BLaER1 treated with 17β-estradiol and CSF1 and Interleukin-3, amounts not matched to agents 10 nM and 100 nM (cell line): Measurements from ENCODE around the gene RAB6B.
A peak's percentile ranks its signal among the peaks of the same experiment; 100 is the strongest.

Experiments used
- H3K27ac ChIP-seq, 11 experiments: shearing (Covaris generic); formaldehyde crosslinking; 2 replicates each; pipeline ENCODE4 v1.8.1; 2022
- H3K27me3 ChIP-seq, 11 experiments: shearing (Covaris generic); formaldehyde crosslinking; 2 replicates each; pipeline ENCODE4 v1.8.1; 2022
- H3K36me3 ChIP-seq, 11 experiments: shearing (Covaris generic); formaldehyde crosslinking; 2 replicates each; pipeline ENCODE4 v1.8.1; 2022
- H3K4me1 ChIP-seq, 10 experiments: shearing (Covaris generic); formaldehyde crosslinking; 2 replicates each; pipeline ENCODE4 v1.8.1; 2022
- H3K4me2 ChIP-seq, 11 experiments: shearing (Covaris generic); formaldehyde crosslinking; 2 replicates each; pipeline ENCODE4 v1.8.1; 2022
- H3K4me3 ChIP-seq, 10 experiments: shearing (Covaris generic); formaldehyde crosslinking; 2 replicates each; pipeline ENCODE4 v1.8.1; 2022
- H3K9ac ChIP-seq, 11 experiments: shearing (Covaris generic); formaldehyde crosslinking; 2 replicates each; pipeline ENCODE4 v1.8.1; 2022
- H3K9me3 ChIP-seq, 11 experiments: shearing (Covaris generic); formaldehyde crosslinking; replicated peaks in 1 of 11; 2 replicates each; pipeline ENCODE4 v1.8.1; 2022
- H4K20me1 ChIP-seq, 11 experiments: shearing (Covaris generic); formaldehyde crosslinking; 2 replicates each; pipeline ENCODE4 v1.8.1; 2022
- Cebpa-rat ChIP-seq, 11 experiments: shearing (Covaris generic); IDR thresholded peaks; 2 replicates each; pipeline ENCODE4 v1.8.1; 2022

The RAB6B gene

DNA sequence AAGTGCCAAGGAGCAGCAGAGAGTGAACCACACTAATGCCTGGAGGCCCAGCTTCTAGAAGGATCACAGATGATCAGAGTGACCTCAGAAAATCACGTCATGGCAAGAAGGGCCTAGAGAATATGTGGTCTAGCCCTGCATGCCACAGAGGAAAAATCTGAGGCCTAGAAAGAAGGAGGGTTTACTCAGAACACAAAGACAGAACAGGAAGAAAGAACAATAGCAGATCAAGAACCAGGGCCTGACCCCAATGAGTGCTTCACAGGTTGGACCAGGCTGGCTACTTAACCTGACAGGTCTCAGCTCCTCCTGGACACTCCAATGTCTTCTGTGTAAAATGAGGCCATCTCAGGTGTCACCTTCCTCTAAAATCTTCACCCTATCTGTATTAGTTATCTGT is 14.2 kb downstream of the RAB6B start:
- no peaks in the 10 kb centered on the region for H3K27me3 ChIP-seq
- no peak for TF ChIP-seq Cebpa-rat (IDR thresholded peaks at IDR 0.05)
- H3K36me3 ChIP-seq = no peaks in the 10 kb centered on the region
- no peak overlapping the region for H3K9ac ChIP-seq
- H3K4me3 ChIP-seq = no peak overlapping the region
- H4K20me1 ChIP-seq = no peaks in the 10 kb centered on the region; a peak in 1 of 22 replicates
- no peak overlapping the region for H3K27ac ChIP-seq
- peaks cover 0 to 15% (median 7%) of the 10 kb centered on the region in 10 experiments; a peak in 13 of 20 replicates for H3K4me1 ChIP-seq
- peak overlapping the region in 2 of 11 experiments; percentile 41 to 45; a peak in 3 of 22 replicates for H3K4me2 ChIP-seq
- peaks cover 7 to 22% (median 13%) of the 10 kb centered on the region in 11 experiments; a peak in 18 of 22 replicates for H3K9me3 ChIP-seq

DNA sequence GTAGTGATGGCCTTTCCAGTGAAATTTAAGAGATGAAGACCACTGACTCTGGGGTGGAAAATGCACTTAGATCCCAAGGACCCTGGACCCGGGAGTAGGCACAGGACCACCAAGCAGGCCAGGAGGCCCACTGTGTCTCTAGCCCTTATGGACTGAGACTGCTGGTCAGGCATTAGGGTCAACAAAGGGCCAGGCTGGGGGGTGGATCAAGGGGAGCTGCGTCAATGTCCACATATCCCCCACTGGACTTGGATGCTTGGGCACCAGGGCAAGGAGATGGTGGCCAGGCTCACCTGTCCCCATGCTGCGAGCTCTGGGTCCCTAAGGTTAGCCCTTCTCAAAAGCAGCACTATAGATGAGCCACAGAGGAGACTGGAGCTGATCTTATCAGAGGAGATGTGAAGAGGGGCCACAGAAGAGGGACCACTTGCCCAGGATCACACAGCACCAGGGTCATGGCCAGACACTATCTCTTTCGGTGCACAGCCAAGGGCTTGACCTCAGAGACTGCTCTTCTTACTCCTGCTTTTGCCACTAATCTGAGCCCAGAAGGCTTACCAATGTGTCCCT is 14.7 kb downstream of the RAB6B start:
- no peaks in the 10 kb centered on the region for H3K27me3 ChIP-seq
- no peak overlapping the region for H3K9ac ChIP-seq
- peaks cover 7 to 22% (median 13%) of the 10 kb centered on the region in 11 experiments; a peak in 18 of 22 replicates for H3K9me3 ChIP-seq
- H3K4me1 ChIP-seq = peaks cover 0 to 15% (median 7%) of the 10 kb centered on the region in 10 experiments; a peak in 13 of 20 replicates
- H3K4me2 ChIP-seq = peak overlapping the region in 1 of 11 experiments; percentile 41; a peak in 2 of 22 replicates
- no peak overlapping the region for H3K4me3 ChIP-seq
- H4K20me1 ChIP-seq = no peaks in the 10 kb centered on the region; a peak in 1 of 22 replicates
- no peaks in the 10 kb centered on the region for H3K36me3 ChIP-seq
- TF ChIP-seq Cebpa-rat (IDR thresholded peaks at IDR 0.05) = no peak
- H3K27ac ChIP-seq = no peak overlapping the region

DNA sequence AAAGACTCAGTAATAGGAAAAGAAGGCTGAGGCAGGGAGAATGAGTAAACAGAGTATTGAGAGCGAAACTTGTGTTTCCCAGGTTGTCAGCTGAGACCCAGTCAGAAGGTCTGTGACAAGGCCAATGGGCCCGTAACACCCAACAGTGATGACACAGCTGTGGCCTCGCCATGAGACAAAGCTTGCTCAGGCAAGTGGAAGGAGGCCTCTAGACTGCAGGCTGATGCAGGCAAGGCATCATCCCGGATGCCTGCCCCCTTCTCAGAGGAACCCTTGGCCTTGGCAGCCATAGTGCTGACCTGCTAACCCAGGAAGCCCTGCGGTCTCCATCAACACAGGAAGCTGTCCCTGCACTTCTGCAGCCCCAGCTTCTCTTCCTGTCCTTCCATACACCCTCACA is 15.4 kb downstream of the RAB6B start:
- no peak for TF ChIP-seq Cebpa-rat (IDR thresholded peaks at IDR 0.05)
- Histone ChIP-seq H3K4me2 (peak overlapping the region in 1 of 11 experiments; percentile 26; a peak in 1 of 22 replicates), H3K9ac (no peak overlapping the region), H4K20me1 (no peaks in the 10 kb centered on the region; a peak in 1 of 22 replicates), H3K36me3 (no peaks in the 10 kb centered on the region), H3K4me1 (peaks cover 0 to 15% (median 7%) of the 10 kb centered on the region in 10 experiments; a peak in 13 of 20 replicates), H3K9me3 (peaks cover 7 to 22% (median 13%) of the 10 kb centered on the region in 11 experiments; a peak in 18 of 22 replicates), H3K4me3 (no peak overlapping the region), H3K27me3 (no peaks in the 10 kb centered on the region), H3K27ac (no peak overlapping the region)

DNA sequence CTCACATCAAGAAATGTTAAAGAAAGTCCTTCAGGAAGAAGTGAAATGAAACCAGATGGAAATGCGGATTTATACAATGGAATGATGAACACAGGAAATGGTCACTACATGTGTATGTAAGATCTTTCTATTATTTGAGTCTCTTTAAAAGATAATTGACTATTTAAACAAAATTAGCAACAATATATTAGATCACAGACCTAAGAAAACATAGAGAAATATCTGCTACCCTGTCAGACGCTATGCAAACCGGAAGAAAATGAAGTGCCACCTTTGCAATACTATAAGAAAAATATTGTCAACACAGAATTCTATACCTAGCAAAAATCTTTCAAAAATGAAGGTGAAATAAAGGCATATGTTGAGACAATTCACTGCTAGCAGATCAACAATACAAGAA is 17.2 kb downstream of the RAB6B start:
- Histone ChIP-seq H3K4me1 (peaks cover 0 to 15% (median 7%) of the 10 kb centered on the region in 10 experiments; a peak in 13 of 20 replicates), H3K27ac (no peak overlapping the region), H3K4me3 (no peak overlapping the region), H3K9me3 (peaks cover 7 to 22% (median 13%) of the 10 kb centered on the region in 11 experiments; a peak in 18 of 22 replicates), H4K20me1 (no peaks in the 10 kb centered on the region), H3K4me2 (no peak overlapping the region), H3K27me3 (no peaks in the 10 kb centered on the region), H3K9ac (no peak overlapping the region), H3K36me3 (no peaks in the 10 kb centered on the region)
- no peak for TF ChIP-seq Cebpa-rat (IDR thresholded peaks at IDR 0.05)

DNA sequence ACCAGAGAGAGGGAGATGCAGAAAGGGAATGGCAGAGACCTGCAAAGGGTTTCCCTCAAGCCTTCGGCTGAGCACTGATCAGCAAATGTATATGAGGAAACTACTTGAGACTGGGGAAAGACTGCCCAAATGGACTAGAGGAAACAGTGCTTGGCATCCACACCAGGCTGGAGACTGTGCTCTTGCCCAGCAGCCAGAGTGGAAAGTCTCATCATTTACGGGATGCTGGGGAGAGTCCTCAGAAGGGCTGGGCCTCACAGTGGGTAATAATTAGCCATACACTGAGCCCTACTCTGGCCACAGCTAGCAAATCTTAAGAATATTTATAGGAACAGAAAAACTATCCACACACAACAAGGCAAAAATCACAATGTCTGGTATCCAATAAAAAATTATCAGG is 18.5 kb downstream of the RAB6B start:
- no peak for TF ChIP-seq Cebpa-rat (IDR thresholded peaks at IDR 0.05)

DNA sequence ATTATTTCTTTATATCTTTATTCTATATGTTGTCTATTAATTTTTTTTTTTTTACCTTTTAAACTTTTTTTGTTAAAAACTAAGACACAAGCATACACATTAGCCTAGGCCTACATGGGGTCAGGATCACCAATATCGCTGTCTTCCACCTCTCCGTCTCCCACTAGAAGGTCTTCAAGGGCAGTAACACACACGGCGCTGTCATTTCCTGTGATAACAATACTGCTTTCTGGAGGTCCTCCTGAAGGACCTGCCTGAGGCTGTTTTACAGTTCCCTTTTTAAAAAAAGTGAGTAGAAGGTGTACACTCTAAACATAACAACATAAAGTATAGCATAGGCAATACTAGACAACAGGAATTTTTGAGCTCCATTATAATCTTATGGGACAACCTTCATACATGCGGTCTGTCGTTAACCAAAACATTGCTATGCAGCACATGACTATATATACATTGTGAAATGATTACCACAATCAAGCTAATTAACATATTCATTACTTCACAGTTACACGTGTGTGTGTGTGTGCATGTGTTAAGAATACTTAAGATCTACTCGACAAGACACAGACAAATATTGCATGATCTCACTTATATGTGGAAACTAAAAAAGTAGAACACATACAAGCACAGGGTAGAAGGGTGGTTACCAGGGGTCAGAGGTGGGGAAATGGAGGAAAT is 20.8 kb downstream of the RAB6B start:
- peaks cover 0 to 14% (median 0%) of the 10 kb centered on the region in 10 experiments; a peak in 2 of 20 replicates for H3K4me1 ChIP-seq
- no peak overlapping the region for H3K27ac ChIP-seq
- H3K27me3 ChIP-seq = no peaks in the 10 kb centered on the region
- H3K4me3 ChIP-seq = no peak overlapping the region
- no peak overlapping the region for H3K4me2 ChIP-seq
- H4K20me1 ChIP-seq = no peaks in the 10 kb centered on the region
- H3K9ac ChIP-seq = no peak overlapping the region
- peaks cover 0 to 13% (median 0%) of the 10 kb centered on the region in 11 experiments; a peak in 5 of 22 replicates for H3K9me3 ChIP-seq
- no peaks in the 10 kb centered on the region for H3K36me3 ChIP-seq
- TF ChIP-seq Cebpa-rat (IDR thresholded peaks at IDR 0.05) = no peak

More for the DNA sequence above, 18.5 kb downstream of the RAB6B start:
- H3K4me3 ChIP-seq = no peak overlapping the region
- H3K9ac ChIP-seq = no peak overlapping the region
- peaks cover 5 to 19% (median 9%) of the 10 kb centered on the region in 11 experiments; a peak in 18 of 22 replicates for H3K9me3 ChIP-seq
- H3K4me2 ChIP-seq = no peak overlapping the region
- H3K4me1 ChIP-seq = peaks cover 0 to 14% (median 6%) of the 10 kb centered on the region in 10 experiments; a peak in 13 of 20 replicates
- H4K20me1 ChIP-seq = no peaks in the 10 kb centered on the region
- no peaks in the 10 kb centered on the region for H3K27me3 ChIP-seq
- H3K27ac ChIP-seq = no peak overlapping the region
- H3K36me3 ChIP-seq = no peaks in the 10 kb centered on the region

DNA sequence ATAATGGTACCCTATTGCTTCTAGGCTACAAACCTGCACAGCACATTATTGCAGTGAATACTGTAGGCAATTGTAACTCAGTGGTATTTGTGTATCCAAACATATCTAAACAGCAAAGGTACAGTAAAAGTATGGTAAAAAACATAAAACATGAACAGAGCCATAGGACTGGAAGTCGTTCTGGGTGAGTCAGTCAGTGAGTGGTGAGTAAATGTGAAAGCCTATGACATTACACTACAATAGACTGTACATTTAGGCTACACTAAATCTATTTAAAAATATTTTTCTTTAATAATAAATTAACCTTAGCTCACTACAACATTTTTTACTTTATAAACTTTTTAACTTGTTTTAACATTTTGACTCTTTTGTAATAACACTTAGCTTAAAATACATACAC is 21.3 kb downstream of the RAB6B start:
- Histone ChIP-seq H3K27me3 (no peaks in the 10 kb centered on the region), H4K20me1 (no peaks in the 10 kb centered on the region), H3K9me3 (peaks cover 0 to 13% (median 0%) of the 10 kb centered on the region in 11 experiments; a peak in 5 of 22 replicates), H3K4me1 (peaks cover 0 to 14% (median 0%) of the 10 kb centered on the region in 10 experiments; a peak in 2 of 20 replicates), H3K36me3 (no peaks in the 10 kb centered on the region), H3K27ac (no peak overlapping the region), H3K4me2 (no peak overlapping the region), H3K4me3 (no peak overlapping the region), H3K9ac (no peak overlapping the region)
- TF ChIP-seq Cebpa-rat (IDR thresholded peaks at IDR 0.05) = no peak

DNA sequence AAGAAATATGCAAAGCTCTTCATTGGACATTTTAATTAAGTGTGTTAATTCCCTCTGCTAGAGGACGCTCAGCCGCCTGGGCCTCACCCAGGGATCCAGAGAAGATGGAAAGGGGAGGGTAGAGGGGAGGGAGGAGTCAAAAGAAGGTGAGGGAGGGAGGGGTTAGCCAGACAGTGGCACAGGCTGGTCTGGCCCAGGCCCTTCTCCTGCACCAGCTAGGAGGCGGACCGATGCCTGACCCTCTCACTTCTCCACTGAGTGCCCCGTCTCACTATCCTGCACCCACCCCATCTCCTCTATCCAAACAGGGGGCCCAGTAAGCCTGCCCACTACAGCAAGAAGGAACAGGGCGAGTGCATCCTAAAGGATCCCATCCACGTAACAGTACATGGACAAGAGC is 22.9 kb downstream of the RAB6B start:
- no peak overlapping the region; a peak in 1 of 22 replicates for H3K4me2 ChIP-seq
- H4K20me1 ChIP-seq = no peaks in the 10 kb centered on the region
- H3K27ac ChIP-seq = no peak overlapping the region
- peaks cover 0 to 28% (median 0%) of the 10 kb centered on the region in 10 experiments; a peak in 2 of 20 replicates for H3K4me1 ChIP-seq
- peaks cover 0 to under 1% (median 0%) of the 10 kb centered on the region in 11 experiments; a peak in 1 of 22 replicates for H3K9me3 ChIP-seq
- no peaks in the 10 kb centered on the region for H3K36me3 ChIP-seq
- no peak overlapping the region for H3K4me3 ChIP-seq
- H3K27me3 ChIP-seq = no peaks in the 10 kb centered on the region
- no peak overlapping the region for H3K9ac ChIP-seq
- TF ChIP-seq Cebpa-rat (IDR thresholded peaks at IDR 0.05) = no peak

DNA sequence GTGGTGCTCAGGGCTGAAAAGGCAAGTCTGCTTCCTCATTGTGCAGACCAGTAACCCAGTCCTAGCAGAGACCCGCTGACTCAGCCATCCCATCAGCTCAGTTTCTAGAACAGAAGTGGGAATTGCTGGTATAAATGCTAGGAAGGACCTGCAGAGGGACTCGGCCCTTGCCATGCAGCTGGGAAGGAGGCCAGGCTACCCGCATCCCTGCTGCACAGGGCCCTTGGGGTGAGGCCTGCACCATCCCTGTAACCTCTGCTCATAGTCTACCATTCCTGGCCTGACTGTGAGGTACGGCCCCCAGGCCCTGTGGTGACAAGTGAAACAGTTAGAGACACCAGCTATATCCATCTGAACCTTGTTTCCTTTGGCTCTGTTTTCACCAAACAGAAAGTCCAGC is 23.5 kb downstream of the RAB6B start:
- H4K20me1 ChIP-seq = no peaks in the 10 kb centered on the region
- H3K4me1 ChIP-seq = peaks cover 0 to 29% (median 0%) of the 10 kb centered on the region in 10 experiments; a peak in 2 of 20 replicates
- no peak overlapping the region for H3K27ac ChIP-seq
- no peak for TF ChIP-seq Cebpa-rat (IDR thresholded peaks at IDR 0.05)
- no peaks in the 10 kb centered on the region for H3K36me3 ChIP-seq
- H3K27me3 ChIP-seq = no peaks in the 10 kb centered on the region
- no peak overlapping the region for H3K9ac ChIP-seq
- no peaks in the 10 kb centered on the region for H3K9me3 ChIP-seq
- H3K4me2 ChIP-seq = peak overlapping the region in 1 of 11 experiments; percentile 7; a peak in 3 of 22 replicates
- no peak overlapping the region for H3K4me3 ChIP-seq
